Measurements from ENCODE around the gene SIL1.
A peak's percentile ranks its signal among the peaks of the same experiment; 100 is the strongest.
"Not testable (repeated sequence)": the region's sequence is repeated elsewhere in the genome, so short reads cannot be mapped to it uniquely, and the experiment has no call there.

Gene SIL1

DNA sequence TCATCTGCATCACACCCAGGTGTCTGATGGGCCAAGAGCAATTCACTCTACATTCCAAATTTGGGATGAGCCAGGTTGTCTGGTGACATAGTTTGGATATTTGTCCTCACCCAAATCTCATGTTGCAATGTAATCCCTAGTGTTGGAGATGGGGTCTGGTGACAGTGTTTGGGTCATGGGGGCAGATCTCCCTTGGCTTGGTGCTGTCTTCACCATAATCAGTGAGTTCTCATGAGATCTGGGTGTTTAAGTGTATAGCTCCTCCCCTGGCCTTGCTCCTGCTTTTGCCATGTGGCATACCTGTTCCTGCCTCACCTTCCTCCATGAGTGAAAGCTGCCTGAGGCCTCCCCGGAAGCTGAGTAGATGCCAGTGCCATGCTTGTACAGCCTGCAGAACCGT, 7.4 kb upstream of the SIL1 start:
- no peak overlapping the region for H3K4me3 ChIP-seq (ENCODE audit: low read depth, low read length)

DNA sequence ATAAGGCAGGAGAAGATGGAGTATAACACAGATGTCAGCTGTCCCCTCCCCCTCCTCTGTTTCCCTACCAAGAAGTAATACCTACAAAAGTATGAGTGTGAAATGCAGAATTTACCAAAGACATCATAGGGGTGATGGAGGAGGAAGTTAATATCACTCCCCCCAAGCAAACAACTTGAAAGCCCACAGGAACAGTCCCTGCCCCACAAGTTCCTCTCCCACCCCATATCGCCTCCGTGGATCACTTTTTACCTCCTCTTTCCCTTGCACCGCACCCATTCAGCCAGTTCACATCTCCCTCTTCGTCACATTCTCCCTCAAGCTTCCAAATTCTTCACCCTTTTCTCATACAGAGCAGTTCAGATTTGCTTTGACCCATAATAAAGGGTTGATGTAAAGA, 7.0 kb upstream of the SIL1 start:
- DNase-seq (ENCODE audit: low read depth), result no peak
- no peak overlapping the region for H3K4me3 ChIP-seq (ENCODE audit: low read depth, low read length)

More for the DNA sequence above, 7.4 kb upstream of the SIL1 start:
- no peak for DNase-seq (ENCODE audit: low read depth)

DNA sequence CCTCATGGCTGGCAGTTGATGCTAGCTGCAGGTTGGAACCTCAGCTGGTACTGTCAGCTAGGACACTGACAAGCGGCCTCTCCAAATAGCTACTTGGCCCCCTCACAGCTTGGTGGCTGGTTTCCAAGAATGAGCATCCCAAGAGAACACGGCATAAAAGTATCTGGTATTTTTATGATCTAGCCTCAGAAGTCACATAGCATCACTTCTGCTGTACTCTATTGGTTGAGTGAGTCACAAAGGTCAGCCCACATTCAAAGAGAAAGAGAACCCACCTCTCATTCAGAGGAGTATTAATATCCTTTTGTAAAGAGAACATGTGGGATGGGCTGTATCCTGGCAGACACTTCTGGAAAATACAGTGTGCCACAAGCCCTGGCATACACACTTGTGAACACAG, 6.0 kb upstream of the SIL1 start:
- DNase-seq (ENCODE audit: low read depth), result peak; percentile 43
- H3K4me3 ChIP-seq (ENCODE audit: low read depth, low read length), result no peak overlapping the region

DNA sequence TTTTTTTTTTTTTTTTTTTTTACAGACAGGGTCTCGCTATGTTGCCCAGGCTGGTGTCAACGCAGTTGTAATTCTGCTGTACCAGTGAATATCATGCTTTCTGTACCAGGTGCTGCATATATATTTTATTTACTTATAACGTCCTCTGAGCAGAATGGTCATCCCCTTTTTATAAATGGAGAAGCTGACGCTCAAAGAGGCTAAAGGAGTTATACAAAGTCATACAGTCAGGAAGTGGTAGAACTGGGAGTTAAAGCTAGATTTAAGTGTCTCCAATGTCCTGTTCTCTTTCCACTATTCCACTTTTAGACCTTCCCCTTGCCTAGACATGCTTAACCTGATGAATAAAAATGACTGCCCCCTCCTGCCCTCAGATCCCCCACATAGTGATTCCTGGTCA, 1.2 kb upstream of the SIL1 start:
- no peak for DNase-seq (ENCODE audit: low read depth)
- H3K4me3 ChIP-seq (ENCODE audit: low read depth, low read length), result no peak overlapping the region

DNA sequence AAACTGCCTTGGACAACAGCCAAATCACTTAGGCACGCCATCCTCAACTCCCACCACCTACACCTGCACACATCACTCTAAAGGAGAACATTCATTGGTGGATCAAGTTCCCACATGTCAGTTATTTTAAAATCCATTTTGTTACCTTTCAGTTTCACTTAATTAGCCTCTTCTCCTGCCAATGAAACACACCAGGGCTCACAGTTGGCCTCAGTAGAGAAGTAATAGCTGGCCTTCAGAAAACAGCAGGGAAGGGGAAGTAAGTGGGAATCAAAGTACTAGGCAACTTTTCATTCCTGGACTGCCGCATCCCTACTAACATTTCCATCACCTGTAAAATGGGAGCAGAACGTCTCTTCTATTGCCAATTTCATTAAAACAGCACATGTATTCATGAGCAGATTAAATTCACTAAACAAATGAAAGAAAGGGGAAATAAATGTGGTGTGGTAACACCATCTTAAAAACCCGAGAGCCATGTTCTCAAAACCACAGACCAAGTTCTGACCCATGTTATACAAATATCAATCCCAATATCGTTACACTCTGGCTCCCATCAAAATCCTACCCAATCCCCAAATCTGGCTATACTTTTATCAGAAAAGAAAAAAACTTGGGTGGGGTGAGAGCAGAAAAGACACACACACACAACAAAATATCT, 1.7 kb downstream of the SIL1 start:
- no peak overlapping the region for H3K4me3 ChIP-seq (ENCODE audit: low read depth, low read length)
- no peak for DNase-seq (ENCODE audit: low read depth)

GRCh38 chr5:139194486-139194885, 3.7 kb downstream of the SIL1 start:
- no peak overlapping the region for H3K4me3 ChIP-seq (ENCODE audit: low read depth, low read length)
- DNase-seq (ENCODE audit: low read depth), result no peak

DNA sequence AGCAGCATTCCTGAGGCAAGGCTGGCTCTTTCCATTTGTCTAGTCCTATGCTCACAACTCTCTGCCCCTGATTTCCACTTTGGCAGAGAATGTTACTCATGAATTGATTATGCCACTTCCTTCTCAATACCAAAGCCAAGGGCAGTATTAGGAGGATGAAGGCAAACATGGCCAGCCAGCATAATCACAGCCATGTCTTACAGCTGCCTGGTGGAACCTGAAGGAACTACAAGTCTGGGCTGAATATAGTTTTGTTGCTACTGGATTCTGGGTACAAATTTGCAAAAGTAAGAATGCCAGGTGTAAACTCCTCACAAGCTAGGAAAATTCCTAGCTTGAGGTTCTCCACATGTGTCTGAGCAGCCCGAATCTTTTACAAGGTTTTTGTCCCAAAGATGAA, 4.2 kb downstream of the SIL1 start:
- no peak overlapping the region for H3K4me3 ChIP-seq (ENCODE audit: low read depth, low read length)
- DNase-seq (ENCODE audit: low read depth), result no peak

- H3K4me3 ChIP-seq (ENCODE audit: low read depth, low read length); DNase-seq (ENCODE audit: low read depth): not testable (repeated sequence)
These were observed 5.3 kb downstream of the SIL1 start for GRCh38 chr5:139192906-139193305.

DNA sequence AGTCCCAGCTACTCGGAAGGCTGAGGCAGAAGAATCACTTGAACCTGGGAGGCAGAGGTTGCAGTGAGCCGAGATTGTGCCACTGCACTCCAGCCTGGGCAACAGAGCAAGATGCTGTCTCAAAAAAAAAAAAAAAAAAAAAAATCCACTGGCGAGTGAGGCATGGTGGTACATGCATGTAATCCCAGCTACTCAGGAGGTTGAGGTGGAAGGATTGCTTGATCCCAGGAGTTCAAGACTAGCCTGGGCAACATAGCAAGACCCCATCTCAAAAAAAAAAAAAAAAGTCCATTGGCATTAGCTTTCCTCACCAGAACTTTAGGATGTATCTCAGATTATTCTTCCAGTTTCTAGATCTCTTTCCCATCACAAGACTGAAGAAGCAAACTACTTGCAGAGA, 6.2 kb downstream of the SIL1 start:
- not testable (repeated sequence) for DNase-seq (ENCODE audit: low read depth)

DNA sequence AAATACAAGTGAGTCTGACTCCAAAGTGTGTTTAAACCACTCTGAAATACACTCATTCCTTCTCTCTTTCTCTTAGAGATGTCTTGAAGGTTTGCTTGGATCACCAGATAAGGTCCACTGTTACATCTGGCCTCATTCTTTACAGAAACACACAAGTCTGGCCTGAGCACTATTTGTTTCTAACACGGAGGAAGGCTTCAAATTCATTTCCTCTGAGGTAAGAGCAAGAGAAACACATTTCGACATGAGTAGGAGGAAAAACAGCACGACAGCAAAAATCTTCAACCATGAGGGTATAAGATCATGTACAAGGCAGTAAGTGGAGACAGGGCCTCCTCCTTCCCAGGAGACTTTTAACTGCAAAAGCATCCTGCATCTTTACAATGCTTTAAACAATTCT, 8.0 kb downstream of the SIL1 start:
- peak; percentile 75 for DNase-seq (ENCODE audit: low read depth)
- H3K4me3 ChIP-seq (ENCODE audit: low read depth, low read length), result no peak overlapping the region

More for the DNA sequence above, 6.2 kb downstream of the SIL1 start:
- not testable (repeated sequence) for H3K4me3 ChIP-seq (ENCODE audit: low read depth, low read length)

DNA sequence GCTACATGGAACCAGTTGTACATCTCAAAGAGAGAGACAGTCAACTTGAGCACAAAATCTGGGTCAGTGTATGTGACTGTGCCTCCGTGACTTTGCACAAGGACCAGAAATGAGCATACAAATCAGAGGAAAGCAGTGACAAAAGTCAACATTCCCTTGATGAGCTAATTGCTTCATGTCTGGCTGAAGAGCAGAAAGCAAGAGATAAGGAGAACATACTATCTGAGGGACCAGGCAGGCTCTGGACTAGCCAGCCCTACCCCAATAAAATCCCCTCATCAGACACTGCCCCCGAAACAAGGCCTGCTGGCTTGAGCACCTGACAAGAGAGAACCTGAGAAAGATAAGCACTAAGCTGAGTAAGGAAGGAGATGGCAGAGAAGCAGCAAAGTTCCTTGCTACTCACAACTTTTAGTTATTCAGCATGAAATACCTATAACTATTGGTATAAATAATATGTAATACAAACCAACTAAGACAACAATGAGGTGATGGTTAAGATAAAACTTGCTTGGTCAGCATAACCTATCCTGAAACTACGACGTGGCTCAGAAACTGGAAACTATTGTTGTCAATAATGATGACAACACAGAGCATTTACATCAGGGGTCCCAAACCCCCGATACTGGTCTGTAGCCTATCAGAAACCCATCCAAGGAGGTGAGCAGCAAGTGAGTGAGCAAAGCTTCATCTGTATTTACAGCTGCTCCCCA, 9.5 kb downstream of the SIL1 start:
- no peak for DNase-seq (ENCODE audit: low read depth)
- H3K4me3 ChIP-seq (ENCODE audit: low read depth, low read length), result no peak overlapping the region

DNA sequence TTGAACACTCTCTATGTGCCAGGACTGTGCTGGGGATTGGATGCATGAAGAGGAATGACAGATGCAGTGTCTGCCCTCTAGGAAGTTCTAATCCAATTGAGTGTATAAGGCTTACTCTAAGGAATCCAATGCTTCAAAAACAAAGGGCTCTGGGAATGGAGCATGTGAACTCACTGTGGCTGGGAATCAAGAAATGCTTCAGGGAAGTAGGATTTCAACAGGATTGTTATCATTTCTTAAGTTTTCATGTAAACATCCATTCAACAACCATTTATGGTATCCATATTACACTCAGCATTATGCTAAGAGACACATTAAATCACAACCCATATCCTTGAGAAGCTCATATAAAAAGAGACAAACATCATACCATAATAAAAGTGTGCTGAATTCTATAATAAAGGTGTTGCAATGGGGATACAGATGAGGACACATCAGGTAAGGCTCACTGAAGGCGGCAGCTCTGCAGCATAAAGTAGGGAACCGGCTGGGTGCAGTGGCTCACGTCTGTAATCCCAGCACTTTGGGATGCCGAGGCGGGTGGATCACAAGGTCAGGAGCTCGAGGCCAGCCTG, 11.3 kb downstream of the SIL1 start:
- DNase-seq (ENCODE audit: low read depth), result no peak
- H3K4me3 ChIP-seq (ENCODE audit: low read depth, low read length), result no peak overlapping the region

DNA sequence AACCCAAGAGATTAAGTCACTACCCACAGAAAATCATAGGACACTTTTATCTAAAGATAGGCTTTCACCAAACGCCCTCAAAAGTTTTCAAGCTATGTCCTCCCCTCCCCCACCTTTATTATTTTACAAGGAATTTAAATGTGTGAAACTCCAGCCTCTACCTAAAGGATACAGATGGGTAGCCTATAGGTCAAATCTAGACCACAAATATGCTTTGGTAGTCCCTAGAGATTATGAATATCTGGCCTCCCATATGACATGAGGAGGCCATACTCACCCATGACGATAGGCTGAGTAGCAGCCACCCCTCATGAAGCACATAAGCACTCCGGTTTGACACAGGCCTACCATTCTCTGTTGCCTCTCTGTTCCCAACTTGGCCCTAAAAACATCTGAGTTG, 11.9 kb downstream of the SIL1 start:
- no peak overlapping the region for H3K4me3 ChIP-seq (ENCODE audit: low read depth, low read length)
- DNase-seq (ENCODE audit: low read depth), result no peak

DNA sequence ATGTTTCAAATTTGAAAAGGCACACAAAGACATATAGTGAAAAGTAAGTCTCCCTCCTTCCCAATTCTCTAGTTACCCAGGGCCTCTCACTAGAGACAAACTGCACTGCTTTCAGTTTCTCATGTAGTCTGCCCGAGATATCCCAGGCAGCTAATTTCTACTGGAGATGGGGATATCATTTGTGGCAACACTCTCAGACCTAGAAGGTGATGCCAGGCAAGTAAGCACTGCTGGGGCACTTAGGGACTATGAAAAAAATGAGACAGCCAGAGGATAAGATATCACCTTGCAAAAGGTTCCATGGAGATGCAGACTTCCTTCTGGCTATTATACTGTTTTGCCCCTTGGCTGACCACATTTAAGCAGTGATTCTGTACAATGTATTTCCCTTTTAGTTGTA, 12.6 kb downstream of the SIL1 start:
- DNase-seq (ENCODE audit: low read depth), result no peak
- H3K4me3 ChIP-seq (ENCODE audit: low read depth, low read length), result no peak overlapping the region

DNA sequence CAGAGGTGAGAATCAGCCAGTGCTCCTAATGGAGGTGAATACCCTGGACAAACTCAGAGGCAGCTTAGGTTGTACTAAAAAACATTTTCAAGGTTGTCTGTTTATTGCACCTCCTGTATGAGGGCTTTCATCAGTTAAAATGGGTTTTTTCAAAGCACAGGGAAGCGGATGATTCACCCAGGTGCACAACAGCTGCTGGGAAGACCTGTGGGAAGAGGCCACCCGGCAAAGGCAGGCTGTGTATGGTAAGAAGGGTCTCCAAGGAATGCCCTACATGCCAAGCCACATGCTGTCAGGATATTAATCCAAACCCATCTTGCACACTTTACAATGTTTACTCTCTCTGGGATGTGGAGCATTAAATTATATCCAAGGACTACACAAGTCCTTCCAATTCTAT, 14.7 kb downstream of the SIL1 start:
- DNase-seq (ENCODE audit: low read depth), result no peak
- no peak overlapping the region for H3K4me3 ChIP-seq (ENCODE audit: low read depth, low read length)

GRCh38 chr5:139182528-139183296, 15.5 kb downstream of the SIL1 start:
- H3K4me3 ChIP-seq (ENCODE audit: low read depth, low read length), result no peak overlapping the region
- no peak for DNase-seq (ENCODE audit: low read depth)

DNA sequence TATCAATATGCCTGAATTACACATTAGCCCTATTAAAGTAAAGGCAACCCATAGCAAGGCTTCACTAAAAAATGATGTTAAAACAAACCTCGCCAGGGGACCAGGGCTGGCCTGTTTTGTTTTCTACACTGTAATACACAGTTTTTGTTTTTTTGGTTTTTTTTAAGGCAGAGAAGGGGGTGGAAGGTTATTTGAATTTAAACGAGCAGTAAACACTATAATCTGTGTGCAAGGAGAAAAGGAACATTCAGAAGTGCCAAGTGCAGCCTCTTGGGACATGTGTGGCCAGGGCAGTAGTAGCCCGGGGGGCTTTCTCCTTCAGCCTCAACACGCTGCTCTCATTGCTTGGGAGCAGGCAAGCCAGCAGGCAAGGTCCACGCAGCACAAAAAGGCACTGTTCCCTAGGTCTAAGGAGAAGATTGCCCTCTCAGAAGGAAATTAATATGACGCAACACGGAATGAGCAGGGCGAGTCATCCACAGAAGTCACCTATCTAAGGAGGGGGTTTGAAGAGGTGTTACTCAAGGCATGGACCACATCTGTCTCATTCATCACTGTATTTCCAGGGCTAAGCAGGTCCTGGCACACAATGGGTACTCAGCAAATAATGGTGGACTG, 16.2 kb downstream of the SIL1 start:
- peak; percentile 36 for DNase-seq (ENCODE audit: low read depth)
- no peak overlapping the region for H3K4me3 ChIP-seq (ENCODE audit: low read depth, low read length)

GRCh38 chr5:139181322-139181730, 16.8 kb downstream of the SIL1 start:
- DNase-seq (ENCODE audit: low read depth), result no peak
- no peak overlapping the region for H3K4me3 ChIP-seq (ENCODE audit: low read depth, low read length)

- no peak overlapping the region for H3K4me3 ChIP-seq (ENCODE audit: low read depth, low read length)
- DNase-seq (ENCODE audit: low read depth), result no peak
These were observed 17.3 kb downstream of the SIL1 start for GRCh38 chr5:139180850-139181249.
